AG09309 (cell line): ENCODE data around the gene SEPHS2.
"Not testable (repeated sequence)": the region's sequence is repeated elsewhere in the genome, so short reads cannot be mapped to it uniquely, and the experiment has no call there.

Experiments used
- DNase-seq: peaks from one replicate; pipeline ENCODE4 v3.0.0-alpha.2; 2010; ENCODE audit warnings: low read depth
- H3K4me3 ChIP-seq: 2 replicates; pipeline ENCODE4 v1.5.1; 2011; ENCODE audit warnings: mild to moderate bottlenecking, low read depth, low read length, moderate library complexity; ENCODE audit not compliant: control insufficient read depth
- TF ChIP-seq, protein P1 (sequence below): IDR thresholded peaks from 2 replicates; pipeline ENCODE4 v1.5.1; 2011; ENCODE audit warnings: mild to moderate bottlenecking, low read depth, low read length, inconsistent platforms; ENCODE audit not compliant: insufficient read depth, control insufficient read depth; ENCODE audit errors: missing control alignments

Gene SEPHS2

DNA sequence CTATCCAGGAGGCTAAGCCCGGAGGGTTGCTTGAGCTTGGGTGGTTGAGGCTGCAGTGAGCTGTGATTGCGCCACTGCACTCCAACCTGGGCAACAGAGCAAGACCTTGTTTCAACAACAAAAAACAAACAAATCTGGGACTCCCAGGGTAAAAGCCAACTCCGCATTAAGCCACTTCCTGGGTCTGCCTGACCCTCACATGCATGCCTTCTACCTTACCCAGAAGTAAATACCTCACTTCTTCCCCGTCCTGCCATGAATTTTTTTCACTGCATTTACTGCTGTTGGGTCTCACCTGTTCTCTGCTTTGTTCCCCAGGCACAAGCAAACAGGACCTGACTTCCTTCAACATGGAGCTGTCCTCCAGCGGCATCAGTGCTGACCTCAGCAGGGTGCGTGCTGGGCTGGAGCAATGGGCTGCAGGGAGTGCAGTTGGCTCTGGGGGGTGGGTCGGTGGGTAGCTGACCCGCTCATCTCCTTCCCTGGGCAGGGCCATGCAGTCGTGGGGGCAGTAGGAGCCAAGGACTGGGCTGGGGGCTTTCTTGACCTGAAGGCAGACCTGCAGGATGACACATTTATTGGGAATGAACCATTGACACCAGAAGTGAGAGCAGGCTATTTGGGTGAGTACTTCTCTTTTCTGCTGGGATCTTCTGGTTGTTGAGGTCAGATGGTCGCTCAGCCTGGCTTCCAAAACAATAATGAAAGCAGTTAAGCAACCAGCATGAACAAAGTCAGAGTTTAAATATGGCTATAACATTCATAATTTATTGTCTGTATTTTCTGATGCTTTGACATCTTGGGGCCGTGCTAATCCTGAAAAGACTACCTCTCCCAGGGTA, 43.3 kb upstream of the SEPHS2 start:
- TF ChIP-seq, protein P1, sequence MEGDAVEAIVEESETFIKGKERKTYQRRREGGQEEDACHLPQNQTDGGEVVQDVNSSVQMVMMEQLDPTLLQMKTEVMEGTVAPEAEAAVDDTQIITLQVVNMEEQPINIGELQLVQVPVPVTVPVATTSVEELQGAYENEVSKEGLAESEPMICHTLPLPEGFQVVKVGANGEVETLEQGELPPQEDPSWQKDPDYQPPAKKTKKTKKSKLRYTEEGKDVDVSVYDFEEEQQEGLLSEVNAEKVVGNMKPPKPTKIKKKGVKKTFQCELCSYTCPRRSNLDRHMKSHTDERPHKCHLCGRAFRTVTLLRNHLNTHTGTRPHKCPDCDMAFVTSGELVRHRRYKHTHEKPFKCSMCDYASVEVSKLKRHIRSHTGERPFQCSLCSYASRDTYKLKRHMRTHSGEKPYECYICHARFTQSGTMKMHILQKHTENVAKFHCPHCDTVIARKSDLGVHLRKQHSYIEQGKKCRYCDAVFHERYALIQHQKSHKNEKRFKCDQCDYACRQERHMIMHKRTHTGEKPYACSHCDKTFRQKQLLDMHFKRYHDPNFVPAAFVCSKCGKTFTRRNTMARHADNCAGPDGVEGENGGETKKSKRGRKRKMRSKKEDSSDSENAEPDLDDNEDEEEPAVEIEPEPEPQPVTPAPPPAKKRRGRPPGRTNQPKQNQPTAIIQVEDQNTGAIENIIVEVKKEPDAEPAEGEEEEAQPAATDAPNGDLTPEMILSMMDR, result no peak
- H3K4me3 ChIP-seq, result no peak overlapping the region
- DNase-seq, result no peak

DNA sequence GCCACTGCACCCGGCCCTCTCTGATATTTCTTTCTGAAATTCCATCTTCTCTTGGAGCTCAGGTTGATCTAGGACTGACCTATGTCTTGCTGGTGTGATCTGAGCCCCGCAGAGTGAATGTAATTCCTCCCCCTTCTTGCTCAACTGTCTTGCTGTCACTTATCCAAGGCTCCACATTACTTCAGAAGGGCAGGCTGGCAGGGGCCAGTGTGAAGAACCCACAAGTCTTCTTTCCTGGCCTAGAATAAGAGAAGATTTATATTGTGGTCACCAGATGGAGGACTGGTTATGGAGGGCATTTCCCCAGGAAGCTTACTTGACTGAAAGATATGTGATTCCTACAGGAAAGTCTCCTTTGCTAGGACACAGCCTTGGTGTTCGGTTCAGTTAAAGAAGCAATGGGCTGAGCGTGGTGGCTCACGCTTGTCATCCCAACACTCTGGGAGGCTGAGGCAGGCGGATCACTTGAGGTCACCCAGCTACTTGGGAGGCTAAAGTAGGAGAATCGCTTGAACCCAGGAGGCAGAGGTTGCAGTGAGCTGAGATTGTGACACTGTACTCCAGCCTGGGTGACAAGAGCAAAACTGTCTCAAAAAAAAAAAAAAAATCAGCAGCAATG, 40.3 kb upstream of the SEPHS2 start:
- TF ChIP-seq, protein P1, result no peak
- DNase-seq, result no peak
- no peak overlapping the region for H3K4me3 ChIP-seq

DNA sequence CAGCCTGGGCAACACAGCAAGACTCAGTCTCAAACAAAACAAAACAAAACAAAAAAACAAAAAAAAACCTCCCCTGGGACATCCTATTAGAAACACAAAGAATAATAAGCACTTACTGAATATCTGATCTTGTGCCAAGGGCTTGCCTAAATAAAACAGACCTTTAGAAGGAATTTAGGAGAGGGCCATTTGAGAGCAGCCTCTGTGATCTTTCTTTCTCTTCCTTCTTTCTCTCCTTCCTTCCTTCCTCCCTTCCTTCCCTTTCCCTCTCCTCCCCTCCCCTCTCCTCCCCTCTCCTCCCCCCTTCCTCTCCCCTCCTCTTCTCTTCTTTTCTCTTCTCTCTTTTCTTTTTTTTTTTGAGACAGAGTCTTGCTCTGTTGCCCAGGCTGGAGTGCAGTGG, 39.2 kb upstream of the SEPHS2 start:
- TF ChIP-seq, protein P1, result no peak
- no peak overlapping the region for H3K4me3 ChIP-seq
- no peak for DNase-seq

DNA sequence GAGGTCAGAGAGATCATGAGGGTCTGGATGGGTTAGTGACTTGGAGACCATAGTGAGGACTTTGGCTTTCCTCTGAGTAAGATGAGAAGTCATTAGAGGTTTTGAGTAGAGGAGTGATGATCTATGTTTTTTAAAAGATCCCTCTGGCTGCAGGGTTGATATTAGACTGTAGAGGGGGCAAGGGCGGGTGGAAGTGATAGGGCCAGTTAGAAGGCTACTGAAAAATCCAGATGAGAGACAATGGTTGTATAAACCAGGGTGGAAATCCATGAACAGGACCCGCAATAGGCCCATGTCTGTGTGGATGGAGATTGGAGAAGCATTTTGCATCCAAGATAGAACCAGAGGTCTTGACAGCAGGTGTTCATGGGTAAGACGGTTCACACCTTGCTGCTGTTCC, 36.7 kb upstream of the SEPHS2 start:
- TF ChIP-seq, protein P1, result peak; percentile 33
- H3K4me3 ChIP-seq, result no peak overlapping the region
- no peak for DNase-seq

DNA sequence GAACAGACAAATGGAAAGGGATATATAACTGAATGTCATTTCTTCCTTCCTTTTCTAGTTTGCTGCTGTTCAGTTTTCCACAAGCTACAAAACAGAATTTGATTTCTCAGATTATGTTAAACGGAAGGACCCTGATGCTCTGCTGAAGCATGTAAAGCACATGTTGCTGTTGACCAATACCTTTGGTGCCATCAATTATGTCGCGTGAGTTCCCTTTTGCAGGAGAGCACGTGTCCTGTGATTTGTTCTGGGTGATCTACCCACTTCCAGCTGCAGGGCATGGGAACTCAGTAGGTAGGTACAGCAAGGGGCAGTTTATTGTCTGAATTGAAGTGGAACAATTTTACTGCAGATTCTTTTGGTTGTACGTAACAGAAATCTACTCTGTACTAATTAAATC, 35.7 kb upstream of the SEPHS2 start:
- DNase-seq, result no peak
- TF ChIP-seq, protein P1, result no peak
- no peak overlapping the region for H3K4me3 ChIP-seq

DNA sequence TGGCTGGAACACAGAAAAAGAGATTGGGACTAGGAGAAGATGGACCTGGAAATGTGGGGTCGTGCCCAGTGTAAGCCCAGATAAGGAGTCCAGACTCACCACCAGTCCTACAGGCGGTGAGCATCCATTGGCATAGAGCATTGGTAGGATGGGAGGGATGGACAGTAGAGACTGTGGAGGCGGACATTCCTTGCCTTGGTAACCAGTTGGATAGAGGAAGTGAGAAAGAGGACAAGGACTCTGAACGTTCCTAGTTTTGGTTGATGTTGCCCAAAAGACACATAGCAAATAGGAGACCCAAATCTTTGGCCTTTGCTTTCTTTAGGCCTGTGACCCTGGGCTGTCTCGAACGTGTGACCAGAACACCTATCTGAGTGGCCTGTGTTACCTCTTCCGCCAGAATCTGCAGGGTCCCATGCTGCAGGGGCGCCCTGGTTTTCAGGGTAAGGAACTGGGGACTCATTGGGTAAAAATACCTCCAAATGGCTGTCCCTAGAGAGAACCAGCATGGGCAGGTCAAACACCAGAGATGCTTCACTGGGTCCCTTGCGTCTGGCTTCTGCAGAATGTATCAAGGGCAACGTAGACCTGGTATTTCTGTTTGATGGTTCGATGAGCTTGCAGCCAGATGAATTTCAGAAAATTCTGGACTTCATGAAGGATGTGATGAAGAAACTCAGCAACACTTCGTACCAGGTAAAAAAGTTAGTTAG, 33.2 kb upstream of the SEPHS2 start:
- TF ChIP-seq, protein P1, result no peak
- no peak for DNase-seq
- no peak overlapping the region for H3K4me3 ChIP-seq

DNA sequence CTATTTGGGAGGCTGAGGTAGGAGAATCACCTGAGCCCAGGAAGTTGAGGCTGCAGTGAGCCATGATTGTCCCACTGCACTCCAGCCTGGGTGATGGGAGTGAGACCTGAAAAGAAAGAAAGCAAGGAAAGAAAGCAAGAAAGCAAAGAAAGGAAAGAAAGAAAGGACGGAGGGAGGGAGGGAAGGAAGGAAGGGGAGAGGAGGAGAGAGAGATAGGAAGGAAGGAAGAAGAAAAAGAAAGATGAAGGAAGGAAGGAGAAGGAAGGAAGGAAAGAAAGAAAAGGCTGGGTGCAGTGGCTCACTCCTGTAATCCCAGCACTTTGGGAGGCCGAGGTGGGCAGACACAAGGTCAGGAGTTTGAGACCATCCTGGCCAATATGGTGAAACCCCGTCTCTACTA, 32.1 kb upstream of the SEPHS2 start:
- DNase-seq, H3K4me3 ChIP-seq: not testable (repeated sequence)
